Spinal cord (tissue), 10 donors: Measurements from ENCODE around the gene PRKCA. TPM values are rescaled to one million over a fixed set of nuclear protein-coding genes. Genes with fewer than 3 reads are reported as not detected.

Source experiments
- DNase-seq, 6 donors: peaks; one replicate each; pipeline versions ENCODE4 v3.0.0 to v3.0.0-alpha.2; 2013 to 2015; ENCODE audit warnings: low spot score in 6 of 6, low read depth in 4 of 6
- H3K27ac ChIP-seq: one replicate; pipeline ENCODE4 v1.5.1; 2013; ENCODE audit warnings: low read depth, low read length, control low read depth
- H3K27me3 ChIP-seq: one replicate; pipeline ENCODE4 v1.6.1; 2013; ENCODE audit warnings: low read length; ENCODE audit not compliant: control insufficient read depth, insufficient read depth
- H3K36me3 ChIP-seq: one replicate; pipeline ENCODE4 v1.6.1; 2013; ENCODE audit warnings: low read length; ENCODE audit not compliant: control insufficient read depth, insufficient read depth
- H3K4me1 ChIP-seq: one replicate; pipeline ENCODE4 v1.6.1; 2013; ENCODE audit warnings: low read length; ENCODE audit not compliant: control insufficient read depth, insufficient read depth
- H3K4me3 ChIP-seq: one replicate; pipeline ENCODE4 v1.5.1; 2013; ENCODE audit warnings: low read depth, low read length, control low read depth
- H3K9me3 ChIP-seq: one replicate; pipeline ENCODE4 v1.6.1; 2013; ENCODE audit warnings: low read length; ENCODE audit not compliant: control insufficient read depth, insufficient read depth
- WGBS: methylation state at CpG from one replicate; pipeline ENCODE4 v1.1.5; 2013; ENCODE audit warnings: missing lambda C conversion rate; ENCODE audit not compliant: insufficient coverage; 5-methylcytosine and 5-hydroxymethylcytosine counted together
- polyA plus RNA-seq, 2 donors: library from polyadenylated mRNA; unstranded; fragments of 120-200 nt; gene quantifications; one replicate each; pipeline ENCODE4 v1.2.1, GENCODE V29; 2013; ENCODE audit not compliant: insufficient read length in 2 of 2
- total RNA-seq, 2 donors: library from RNA; depleted of rRNA in 1 of 2; stranded (reverse); fragments of 120-200 nt in 1 of 2; fragments of >200 nt in 1 of 2; gene quantifications; one replicate each; pipeline versions ENCODE4 v1.2.3 to v1.2.4, GENCODE V29; 2013 to 2014
- donor health status: healthy.

PRKCA gene
- total and polyA plus RNA-seq, 4 donors: 42.4 to 51.3 (median 48.2) TPM

- no peaks in the 10 kb centered on the region for H3K27me3 ChIP-seq
- H3K27ac ChIP-seq: no peak overlapping the region
- peaks cover 16% of the 10 kb centered on the region for H3K4me1 ChIP-seq
- 77% methylated on average over 5 of the region's 8 CpGs for WGBS
- DNase-seq: no peak
- no peaks in the 10 kb centered on the region for H3K9me3 ChIP-seq
- H3K4me3 ChIP-seq: no peak overlapping the region
- H3K36me3 ChIP-seq: peaks cover 16% of the 10 kb centered on the region
These were observed 432.0 kb downstream of the PRKCA start for GRCh38 chr17:66734186-66734943.

GRCh38 chr17:66737524-66737923 lies 435.1 kb downstream of the PRKCA start:
- Histone ChIP-seq H3K4me1 (peaks cover 6% of the 10 kb centered on the region), H3K27ac (no peak overlapping the region), H3K4me3 (no peak overlapping the region), H3K9me3 (no peaks in the 10 kb centered on the region), H3K27me3 (no peaks in the 10 kb centered on the region), H3K36me3 (peaks cover 18% of the 10 kb centered on the region)
- DNase-seq: peak in 4 of 6 donors; percentile 56 to 96 (median 75)
- WGBS: 15% methylated on average over 11 of the region's 12 CpGs

GRCh38 chr17:66738301-66738700 lies 435.9 kb downstream of the PRKCA start:
- Histone ChIP-seq H3K27me3 (no peaks in the 10 kb centered on the region), H3K36me3 (peaks cover 23% of the 10 kb centered on the region), H3K4me3 (no peak overlapping the region), H3K27ac (no peak overlapping the region), H3K4me1 (peaks cover 6% of the 10 kb centered on the region), H3K9me3 (no peaks in the 10 kb centered on the region)
- WGBS: no CpG with 5 or more reads among the region's 4 CpGs
- peak in 2 of 6 donors; percentile 26 to 91 for DNase-seq

GRCh38 chr17:66739553-66739952 lies 437.1 kb downstream of the PRKCA start:
- Histone ChIP-seq H3K4me3 (no peak overlapping the region), H3K27me3 (no peaks in the 10 kb centered on the region), H3K9me3 (no peaks in the 10 kb centered on the region), H3K36me3 (peaks cover 23% of the 10 kb centered on the region), H3K4me1 (peaks cover 6% of the 10 kb centered on the region), H3K27ac (no peak overlapping the region)
- DNase-seq: no peak
- WGBS: 85% methylated on average over 8 of the region's 8 CpGs

GRCh38 chr17:66740226-66740625 lies 437.8 kb downstream of the PRKCA start:
- Histone ChIP-seq H3K9me3 (no peaks in the 10 kb centered on the region), H3K4me3 (no peak overlapping the region), H3K4me1 (peaks cover 6% of the 10 kb centered on the region), H3K36me3 (peaks cover 23% of the 10 kb centered on the region), H3K27ac (no peak overlapping the region), H3K27me3 (no peaks in the 10 kb centered on the region)
- no peak for DNase-seq
- 63% methylated on average over 5 of the region's 5 CpGs for WGBS

GRCh38 chr17:66743511-66743910 lies 441.1 kb downstream of the PRKCA start:
- no peak overlapping the region for H3K4me3 ChIP-seq
- H3K4me1 ChIP-seq: peaks cover 17% of the 10 kb centered on the region
- DNase-seq: peak in 2 of 6 donors; percentile 42 to 82
- H3K27ac ChIP-seq: no peak overlapping the region
- H3K9me3 ChIP-seq: no peaks in the 10 kb centered on the region
- peaks cover 14% of the 10 kb centered on the region for H3K36me3 ChIP-seq
- no peaks in the 10 kb centered on the region for H3K27me3 ChIP-seq
- WGBS: no CpG with 5 or more reads among the region's 2 CpGs

- H3K4me1 ChIP-seq: peaks cover 39% of the 10 kb centered on the region
- no peak overlapping the region for H3K27ac ChIP-seq
- 18% methylated on average over 1 of the region's 5 CpGs for WGBS
- H3K9me3 ChIP-seq: no peaks in the 10 kb centered on the region
- DNase-seq: peak in 2 of 6 donors; percentile 46 to 63
- H3K27me3 ChIP-seq: no peaks in the 10 kb centered on the region
- H3K36me3 ChIP-seq: peaks cover 16% of the 10 kb centered on the region
- no peak overlapping the region for H3K4me3 ChIP-seq
These were observed 444.3 kb downstream of the PRKCA start for GRCh38 chr17:66746736-66747135.

GRCh38 chr17:66747578-66748275 lies 445.3 kb downstream of the PRKCA start:
- Histone ChIP-seq H3K4me3 (no peak overlapping the region), H3K27ac (no peak overlapping the region), H3K4me1 (peaks cover 39% of the 10 kb centered on the region), H3K36me3 (peaks cover 15% of the 10 kb centered on the region), H3K27me3 (no peaks in the 10 kb centered on the region), H3K9me3 (no peaks in the 10 kb centered on the region)
- WGBS: 61% methylated on average over 14 of the region's 17 CpGs
- peak in 2 of 6 donors; percentile 26 to 50 for DNase-seq

- no peak overlapping the region for H3K4me3 ChIP-seq
- no peak for DNase-seq
- no peaks in the 10 kb centered on the region for H3K27me3 ChIP-seq
- H3K27ac ChIP-seq: no peak overlapping the region
- peaks cover 15% of the 10 kb centered on the region for H3K36me3 ChIP-seq
- WGBS: 84% methylated on average over 5 of the region's 8 CpGs
- peaks cover 39% of the 10 kb centered on the region for H3K4me1 ChIP-seq
- no peaks in the 10 kb centered on the region for H3K9me3 ChIP-seq
These were observed 446.2 kb downstream of the PRKCA start for GRCh38 chr17:66748578-66748977.
